Osteocyte (in vitro differentiated cells): ENCODE results near the gene ERCC6L2. TPM values are rescaled to one million over a fixed set of nuclear protein-coding genes. Genes with fewer than 3 reads are reported as not detected.

ENCODE experiments used
- DNase-seq: peaks from one replicate; pipeline ENCODE4 v3.0.0; 2021; ENCODE audit warnings: mixed read lengths; ENCODE audit not compliant: unreplicated experiment; ENCODE audit errors: extremely low spot score
- H3K27ac Mint-ChIP-seq: one replicate; pipeline ENCODE4 v1.8.0; 2021; ENCODE audit warnings: mild to moderate bottlenecking, mixed read lengths; ENCODE audit not compliant: unreplicated experiment
- H3K27me3 Mint-ChIP-seq: one replicate; pipeline ENCODE4 v1.8.0; 2021; ENCODE audit warnings: mixed read lengths; ENCODE audit not compliant: unreplicated experiment
- H3K36me3 Mint-ChIP-seq: one replicate; pipeline ENCODE4 v1.8.0; 2021; ENCODE audit warnings: mixed read lengths; ENCODE audit not compliant: unreplicated experiment
- H3K4me1 Mint-ChIP-seq: one replicate; pipeline ENCODE4 v1.8.0; 2021; ENCODE audit warnings: mixed read lengths; ENCODE audit not compliant: unreplicated experiment
- H3K4me3 Mint-ChIP-seq: one replicate; pipeline ENCODE4 v1.8.0; 2021; ENCODE audit warnings: mild to moderate bottlenecking, moderate library complexity, mixed read lengths; ENCODE audit not compliant: unreplicated experiment
- H3K9me3 Mint-ChIP-seq: one replicate; pipeline ENCODE4 v1.8.0; 2021; ENCODE audit warnings: mixed read lengths; ENCODE audit not compliant: unreplicated experiment
- CTCF ChIP-seq: fragments of 200-600 bp; sonication (generic); IDR thresholded peaks from 2 replicates; pipeline ENCODE4 v1.5.0; 2021; ENCODE audit warnings: antibody characterized with exemption, mild to moderate bottlenecking, moderate library complexity
- total RNA-seq: library from RNA; stranded (reverse); gene quantifications from 2 replicates; pipeline ENCODE4 v1.2.1, GENCODE V29; 2021

The ERCC6L2 gene
- total RNA-seq, 1 donor from 2014 or later, result 50.5 TPM

GRCh38 chr9:95979446-95979845, 104.0 kb downstream of the ERCC6L2 start:
- Mint-ChIP-seq H3K36me3 (peaks cover 26% of the 10 kb centered on the region), H3K4me1 (no peaks in the 10 kb centered on the region), H3K27ac (no peak overlapping the region), H3K4me3 (no peak overlapping the region), H3K27me3 (no peaks in the 10 kb centered on the region), H3K9me3 (no peaks in the 10 kb centered on the region)
- no peak for DNase-seq
- TF ChIP-seq CTCF, result no peak

- TF ChIP-seq CTCF, result no peak
- DNase-seq, result no peak
- Mint-ChIP-seq H3K27ac (no peak overlapping the region), H3K4me3 (no peak overlapping the region), H3K4me1 (no peaks in the 10 kb centered on the region), H3K36me3 (peaks cover 31% of the 10 kb centered on the region), H3K27me3 (no peaks in the 10 kb centered on the region), H3K9me3 (no peaks in the 10 kb centered on the region)
Measured at GRCh38 chr9:95980262-95981125, 105.0 kb downstream of the ERCC6L2 start.

- H3K27me3 Mint-ChIP-seq, result no peaks in the 10 kb centered on the region
- no peak overlapping the region for H3K4me3 Mint-ChIP-seq
- no peak overlapping the region for H3K27ac Mint-ChIP-seq
- DNase-seq, result no peak
- H3K9me3 Mint-ChIP-seq, result no peaks in the 10 kb centered on the region
- no peaks in the 10 kb centered on the region for H3K4me1 Mint-ChIP-seq
- TF ChIP-seq CTCF, result no peak
- peaks cover 38% of the 10 kb centered on the region for H3K36me3 Mint-ChIP-seq
Measured at GRCh38 chr9:95981761-95982390, 106.4 kb downstream of the ERCC6L2 start.

- Mint-ChIP-seq H3K9me3 (no peaks in the 10 kb centered on the region), H3K27ac (no peak overlapping the region), H3K27me3 (no peaks in the 10 kb centered on the region), H3K4me3 (no peak overlapping the region), H3K36me3 (peaks cover 24% of the 10 kb centered on the region), H3K4me1 (no peaks in the 10 kb centered on the region)
- no peak for TF ChIP-seq CTCF
- no peak for DNase-seq
Measured at GRCh38 chr9:95985440-95986055, 110.1 kb downstream of the ERCC6L2 start.

GRCh38 chr9:95989297-95989696, 113.8 kb downstream of the ERCC6L2 start:
- H3K27ac Mint-ChIP-seq, result no peak overlapping the region
- H3K9me3 Mint-ChIP-seq, result no peaks in the 10 kb centered on the region
- no peaks in the 10 kb centered on the region for H3K4me1 Mint-ChIP-seq
- no peaks in the 10 kb centered on the region for H3K27me3 Mint-ChIP-seq
- no peak overlapping the region for H3K4me3 Mint-ChIP-seq
- TF ChIP-seq CTCF, result no peak
- no peak for DNase-seq
- H3K36me3 Mint-ChIP-seq, result peaks cover 20% of the 10 kb centered on the region
